ENCODE data around the gene AMPD3.

DNA sequence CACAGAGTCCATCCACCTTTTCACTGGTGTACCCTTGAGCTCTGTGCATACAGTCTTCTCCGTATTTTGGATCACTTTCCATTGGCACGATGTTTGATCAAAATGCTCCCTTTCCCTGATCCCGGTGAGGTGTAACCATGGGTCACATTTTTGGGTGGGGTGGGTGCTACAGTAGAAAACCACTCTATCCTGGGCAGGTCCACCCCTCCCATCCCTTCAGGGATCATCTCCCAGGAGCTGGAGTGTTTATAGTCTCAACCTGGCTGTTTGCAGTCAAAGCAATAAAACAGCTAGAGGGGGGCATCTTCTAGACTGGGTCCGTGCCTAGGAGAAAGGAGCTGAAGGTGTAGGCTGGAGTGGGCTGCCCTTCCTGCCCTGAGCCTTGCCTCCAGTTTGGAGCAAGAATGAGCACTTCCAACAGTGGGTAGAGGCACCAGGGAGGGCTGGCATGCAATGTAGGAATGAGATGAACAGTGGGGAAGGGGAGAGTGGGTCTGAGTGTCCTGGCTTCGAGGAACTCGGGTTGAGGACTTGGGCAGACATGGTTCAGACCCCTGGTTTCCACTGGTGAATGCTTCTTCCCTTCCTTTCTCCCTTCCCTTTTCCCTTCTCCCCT is 47.1 kb downstream of the AMPD3 start:
- no peak for TF ChIP-seq POLR2A (IDR thresholded peaks at IDR 0.05)
- TF ChIP-seq EP300 (IDR thresholded peaks at IDR 0.05), result no peak
- TF ChIP-seq, protein P1, sequence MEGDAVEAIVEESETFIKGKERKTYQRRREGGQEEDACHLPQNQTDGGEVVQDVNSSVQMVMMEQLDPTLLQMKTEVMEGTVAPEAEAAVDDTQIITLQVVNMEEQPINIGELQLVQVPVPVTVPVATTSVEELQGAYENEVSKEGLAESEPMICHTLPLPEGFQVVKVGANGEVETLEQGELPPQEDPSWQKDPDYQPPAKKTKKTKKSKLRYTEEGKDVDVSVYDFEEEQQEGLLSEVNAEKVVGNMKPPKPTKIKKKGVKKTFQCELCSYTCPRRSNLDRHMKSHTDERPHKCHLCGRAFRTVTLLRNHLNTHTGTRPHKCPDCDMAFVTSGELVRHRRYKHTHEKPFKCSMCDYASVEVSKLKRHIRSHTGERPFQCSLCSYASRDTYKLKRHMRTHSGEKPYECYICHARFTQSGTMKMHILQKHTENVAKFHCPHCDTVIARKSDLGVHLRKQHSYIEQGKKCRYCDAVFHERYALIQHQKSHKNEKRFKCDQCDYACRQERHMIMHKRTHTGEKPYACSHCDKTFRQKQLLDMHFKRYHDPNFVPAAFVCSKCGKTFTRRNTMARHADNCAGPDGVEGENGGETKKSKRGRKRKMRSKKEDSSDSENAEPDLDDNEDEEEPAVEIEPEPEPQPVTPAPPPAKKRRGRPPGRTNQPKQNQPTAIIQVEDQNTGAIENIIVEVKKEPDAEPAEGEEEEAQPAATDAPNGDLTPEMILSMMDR (IDR thresholded peaks at IDR 0.05), result no peak
- no peak for TF ChIP-seq POLR2AphosphoS5 (IDR thresholded peaks at IDR 0.05)

Measured in sigmoid colon (tissue), 4 donors.